H9 (cell line): Measurements from ENCODE around the gene MRAP2. TPM values are rescaled to one million over a fixed set of nuclear protein-coding genes. Genes with fewer than 3 reads are reported as not detected.
"Not testable (repeated sequence)": the region's sequence is repeated elsewhere in the genome, so short reads cannot be mapped to it uniquely, and the experiment has no call there.

ENCODE experiments used
- DNase-seq: peaks from one replicate; pipeline ENCODE4 v3.0.0-alpha.2; 2017
- H2AFZ ChIP-seq: one replicate; pipeline ENCODE4 v1.6.1; 2013; ENCODE audit warnings: mild to moderate bottlenecking, low read length, control low read depth, moderate library complexity
- H2AK5ac ChIP-seq: 2 replicates; pipeline ENCODE4 v1.6.1; 2013; ENCODE audit warnings: low read length, control low read depth, mixed read lengths; ENCODE audit not compliant: insufficient read length
- H2BK120ac ChIP-seq: one replicate; pipeline ENCODE4 v1.6.1; 2013; ENCODE audit warnings: low read depth, mild to moderate bottlenecking, low read length, control low read depth, inconsistent platforms; ENCODE audit not compliant: poor library complexity, severe bottlenecking
- H2BK12ac ChIP-seq: 2 replicates; pipeline ENCODE4 v1.6.1; 2013; ENCODE audit warnings: low read length, control low read depth, mixed read lengths, low read depth; ENCODE audit not compliant: insufficient read length
- H2BK15ac ChIP-seq: 2 replicates; pipeline ENCODE4 v1.6.1; 2013; ENCODE audit warnings: low read depth, low read length, control low read depth
- H2BK20ac ChIP-seq: one replicate; pipeline ENCODE4 v1.6.1; 2013; ENCODE audit warnings: low read depth, mild to moderate bottlenecking, low read length, control low read depth, inconsistent platforms; ENCODE audit not compliant: poor library complexity, severe bottlenecking
- H2BK5ac ChIP-seq: 2 replicates; pipeline ENCODE4 v1.6.1; 2013; ENCODE audit warnings: low read length, control low read depth, mixed read lengths; ENCODE audit not compliant: insufficient read length
- H3K14ac ChIP-seq: 2 replicates; pipeline ENCODE4 v1.6.1; 2013; ENCODE audit warnings: low read length, control low read depth; ENCODE audit not compliant: insufficient read depth
- H3K18ac ChIP-seq: 2 replicates; pipeline ENCODE4 v1.6.1; 2013; ENCODE audit warnings: low read depth, mild to moderate bottlenecking, mixed read lengths, low read length, control low read depth; ENCODE audit not compliant: insufficient read length
- H3K23ac ChIP-seq: 2 replicates; pipeline ENCODE4 v1.6.1; 2013; ENCODE audit warnings: low read length, control low read depth, mixed read lengths, low read depth; ENCODE audit not compliant: insufficient read length
- H3K23me2 ChIP-seq: 2 replicates; pipeline ENCODE4 v1.6.1; 2013; ENCODE audit warnings: low read depth, mild to moderate bottlenecking, mixed read lengths, low read length, control low read depth; ENCODE audit not compliant: insufficient read length, poor library complexity, severe bottlenecking
- H3K27ac ChIP-seq: 2 replicates; pipeline ENCODE4 v1.5.1; 2013; ENCODE audit warnings: low read length, control low read depth, mixed read lengths, low read depth; ENCODE audit not compliant: insufficient read length
- H3K27me3 ChIP-seq: 2 replicates; pipeline ENCODE4 v1.6.1; 2013; ENCODE audit warnings: low read length, control low read depth, inconsistent platforms; ENCODE audit not compliant: insufficient read depth
- H3K4ac ChIP-seq: 2 replicates; pipeline ENCODE4 v1.6.1; 2013; ENCODE audit warnings: low read depth, mild to moderate bottlenecking, control low read depth, inconsistent platforms, low read length, moderate library complexity
- H3K4me1 ChIP-seq: 2 replicates; pipeline ENCODE4 v1.6.1; 2013; ENCODE audit warnings: low read length, control low read depth, inconsistent platforms; ENCODE audit not compliant: insufficient read depth
- H3K4me2 ChIP-seq: 2 replicates; pipeline ENCODE4 v1.6.1; 2013; ENCODE audit warnings: low read length, control low read depth, mixed read lengths; ENCODE audit not compliant: insufficient read length, insufficient read depth
- H3K56ac ChIP-seq: 2 replicates; pipeline ENCODE4 v1.6.1; 2013; ENCODE audit warnings: low read depth, mild to moderate bottlenecking, mixed read lengths, low read length, control low read depth; ENCODE audit not compliant: insufficient read length
- H3K79me1 ChIP-seq: 2 replicates; pipeline ENCODE4 v1.6.1; 2013; ENCODE audit warnings: low read depth, mild to moderate bottlenecking, moderate library complexity, low read length, control low read depth, inconsistent platforms; ENCODE audit not compliant: insufficient read depth, poor library complexity, severe bottlenecking
- H3K79me2 ChIP-seq: 2 replicates; pipeline ENCODE4 v1.6.1; 2013; ENCODE audit warnings: low read length, control low read depth, inconsistent platforms; ENCODE audit not compliant: insufficient read depth
- H3K9ac ChIP-seq: 2 replicates; pipeline ENCODE4 v1.6.1; 2013; ENCODE audit warnings: low read length, control low read depth, mixed read lengths; ENCODE audit not compliant: insufficient read length; ENCODE audit errors: extremely low read depth
- H3K9me3 ChIP-seq: one replicate; pipeline ENCODE4 v1.6.1; 2013; ENCODE audit warnings: low read depth, low read length, inconsistent platforms; ENCODE audit not compliant: control insufficient read depth
- H3T11ph ChIP-seq: one replicate; pipeline ENCODE4 v1.6.1; 2013; ENCODE audit warnings: mild to moderate bottlenecking, low read length, control low read depth, inconsistent platforms
- H4K20me1 ChIP-seq: one replicate; pipeline ENCODE4 v1.6.1; 2013; ENCODE audit not compliant: control insufficient read depth, insufficient read length, insufficient read depth
- H4K5ac ChIP-seq: 2 replicates; pipeline ENCODE4 v1.6.1; 2013; ENCODE audit warnings: low read depth, mild to moderate bottlenecking, mixed read lengths, low read length, control low read depth; ENCODE audit not compliant: insufficient read length
- H4K8ac ChIP-seq: replicated peaks from 2 replicates; pipeline ENCODE4 v1.6.1; 2013; ENCODE audit warnings: low read length, control low read depth, mixed read lengths, low read depth; ENCODE audit not compliant: insufficient read length
- H4K91ac ChIP-seq: 2 replicates; pipeline ENCODE4 v1.6.1; 2013; ENCODE audit warnings: low read depth, mild to moderate bottlenecking, moderate library complexity, mixed read lengths, low read length, control low read depth; ENCODE audit not compliant: insufficient read length
- H3K27ac Mint-ChIP-seq, 3 experiments: 2 replicates in 2 of 3; 3 replicates in 1 of 3; pipeline ENCODE4 v1.8.0; 2020 to 2021; ENCODE audit warnings: mixed read lengths in 3 of 3, mild to moderate bottlenecking in 1 of 3, moderate library complexity in 1 of 3
- H3K27me3 Mint-ChIP-seq: 2 replicates; pipeline ENCODE4 v1.8.0; 2021; ENCODE audit warnings: low read depth, mild to moderate bottlenecking, moderate library complexity, mixed read lengths
- H3K36me3 Mint-ChIP-seq, 3 experiments: 2 replicates in 2 of 3; 3 replicates in 1 of 3; pipeline ENCODE4 v1.8.0; 2020 to 2021; ENCODE audit warnings: low read depth in 3 of 3, mixed read lengths in 3 of 3; ENCODE audit not compliant: insufficient read depth in 1 of 3
- H3K4me1 Mint-ChIP-seq, 2 experiments: 2 replicates each; pipeline ENCODE4 v1.8.0; 2020; ENCODE audit warnings: mixed read lengths in 2 of 2
- H3K4me3 Mint-ChIP-seq, 2 experiments: 2 replicates in 1 of 2; 3 replicates in 1 of 2; pipeline ENCODE4 v1.8.0; 2020 to 2021; ENCODE audit warnings: mild to moderate bottlenecking in 2 of 2, mixed read lengths in 2 of 2, moderate library complexity in 1 of 2
- H3K9me3 Mint-ChIP-seq, 2 experiments: 2 replicates in 1 of 2; 3 replicates in 1 of 2; pipeline ENCODE4 v1.8.0; 2020; ENCODE audit warnings: mild to moderate bottlenecking in 2 of 2, mixed read lengths in 2 of 2, moderate library complexity in 1 of 2
- WGBS: extraction: QIAGEN DNeasy Blood & Tissue Kit; methylation state at CpG from one replicate; pipeline ENCODE4 v1.1.7; 2013; ENCODE audit warnings: missing lambda C conversion rate, low lambda C conversion rate, mixed read lengths; ENCODE audit not compliant: insufficient read length; ENCODE audit errors: extremely low coverage; 5-methylcytosine and 5-hydroxymethylcytosine counted together
- total RNA-seq: library from RNA; stranded (reverse); gene quantifications from 2 replicates; pipeline ENCODE4 v1.2.1, GENCODE V29; 2021
- TF ChIP-seq, protein P1 (sequence below): fragments of 200-600 bp; sonication (generic); conservative IDR thresholded peaks from 3 replicates; pipeline ENCODE4 v1.8.0; 2021; ENCODE audit warnings: antibody characterized with exemption, mild to moderate bottlenecking

The MRAP2 gene
- total RNA-seq, 1 experiment from 2014 or later: 8.0 TPM

DNA sequence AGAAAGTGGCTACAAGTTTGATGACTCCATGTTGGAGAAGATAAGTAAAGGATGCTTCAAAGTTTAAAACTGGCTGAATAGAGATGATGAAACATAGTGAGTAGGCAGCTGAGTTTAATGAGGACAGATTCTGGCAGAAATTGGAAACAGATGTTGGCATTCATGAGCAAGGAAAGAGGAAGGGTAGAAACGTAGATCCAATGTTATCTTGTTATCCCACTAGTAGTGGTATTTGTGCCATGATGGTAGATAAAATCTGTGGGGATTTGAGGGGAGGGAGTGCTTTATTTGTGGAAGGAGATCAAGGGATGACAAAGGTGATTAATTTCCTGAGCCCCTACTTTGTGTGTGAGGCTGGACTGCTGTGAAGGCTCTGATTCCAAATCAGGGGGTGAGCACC is 69.5 kb downstream of the MRAP2 start:
- no peaks in the 10 kb centered on the region for H3K79me2 ChIP-seq
- H3K4ac ChIP-seq: no peak overlapping the region
- H2BK12ac ChIP-seq: no peak overlapping the region
- no peak overlapping the region for H4K91ac ChIP-seq
- Mint-ChIP-seq H3K27me3 (no peaks in the 10 kb centered on the region), H3K9me3 (peaks cover 9 to 10% of the 10 kb centered on the region in 2 experiments; a peak in 4 of 5 replicates), H3K36me3 (peaks cover 5 to 9% (median 6%) of the 10 kb centered on the region in 3 experiments; a peak in 5 of 7 replicates), H3K27ac (no peak overlapping the region), H3K4me1 (no peaks in the 10 kb centered on the region), H3K4me3 (no peak overlapping the region)
- H3K14ac ChIP-seq: no peak overlapping the region
- no peaks in the 10 kb centered on the region for H3K27me3 ChIP-seq
- no peak overlapping the region for H2BK120ac ChIP-seq
- H4K20me1 ChIP-seq: no peaks in the 10 kb centered on the region
- no peak overlapping the region for H2AFZ ChIP-seq
- no CpG with 5 or more reads among the region's 1 CpG for WGBS
- no peak overlapping the region for H3K9ac ChIP-seq
- H4K8ac ChIP-seq: no peak overlapping the region
- no peaks in the 10 kb centered on the region for H3K79me1 ChIP-seq
- no peak overlapping the region for H3K23ac ChIP-seq
- TF ChIP-seq, protein P1, sequence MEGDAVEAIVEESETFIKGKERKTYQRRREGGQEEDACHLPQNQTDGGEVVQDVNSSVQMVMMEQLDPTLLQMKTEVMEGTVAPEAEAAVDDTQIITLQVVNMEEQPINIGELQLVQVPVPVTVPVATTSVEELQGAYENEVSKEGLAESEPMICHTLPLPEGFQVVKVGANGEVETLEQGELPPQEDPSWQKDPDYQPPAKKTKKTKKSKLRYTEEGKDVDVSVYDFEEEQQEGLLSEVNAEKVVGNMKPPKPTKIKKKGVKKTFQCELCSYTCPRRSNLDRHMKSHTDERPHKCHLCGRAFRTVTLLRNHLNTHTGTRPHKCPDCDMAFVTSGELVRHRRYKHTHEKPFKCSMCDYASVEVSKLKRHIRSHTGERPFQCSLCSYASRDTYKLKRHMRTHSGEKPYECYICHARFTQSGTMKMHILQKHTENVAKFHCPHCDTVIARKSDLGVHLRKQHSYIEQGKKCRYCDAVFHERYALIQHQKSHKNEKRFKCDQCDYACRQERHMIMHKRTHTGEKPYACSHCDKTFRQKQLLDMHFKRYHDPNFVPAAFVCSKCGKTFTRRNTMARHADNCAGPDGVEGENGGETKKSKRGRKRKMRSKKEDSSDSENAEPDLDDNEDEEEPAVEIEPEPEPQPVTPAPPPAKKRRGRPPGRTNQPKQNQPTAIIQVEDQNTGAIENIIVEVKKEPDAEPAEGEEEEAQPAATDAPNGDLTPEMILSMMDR: no peak
- H3K56ac ChIP-seq: no peak overlapping the region
- H4K5ac ChIP-seq: no peak overlapping the region
- DNase-seq: no peak
- H3T11ph ChIP-seq: no peak overlapping the region
- no peak overlapping the region for H2AK5ac ChIP-seq
- no peak overlapping the region for H3K27ac ChIP-seq
- no peaks in the 10 kb centered on the region for H3K23me2 ChIP-seq
- H3K9me3 ChIP-seq: no peaks in the 10 kb centered on the region
- no peak overlapping the region for H3K4me2 ChIP-seq
- no peak overlapping the region for H3K18ac ChIP-seq
- no peaks in the 10 kb centered on the region for H3K4me1 ChIP-seq
- H2BK15ac ChIP-seq: no peak overlapping the region
- H2BK20ac ChIP-seq: no peak overlapping the region
- H2BK5ac ChIP-seq: no peak overlapping the region

DNA sequence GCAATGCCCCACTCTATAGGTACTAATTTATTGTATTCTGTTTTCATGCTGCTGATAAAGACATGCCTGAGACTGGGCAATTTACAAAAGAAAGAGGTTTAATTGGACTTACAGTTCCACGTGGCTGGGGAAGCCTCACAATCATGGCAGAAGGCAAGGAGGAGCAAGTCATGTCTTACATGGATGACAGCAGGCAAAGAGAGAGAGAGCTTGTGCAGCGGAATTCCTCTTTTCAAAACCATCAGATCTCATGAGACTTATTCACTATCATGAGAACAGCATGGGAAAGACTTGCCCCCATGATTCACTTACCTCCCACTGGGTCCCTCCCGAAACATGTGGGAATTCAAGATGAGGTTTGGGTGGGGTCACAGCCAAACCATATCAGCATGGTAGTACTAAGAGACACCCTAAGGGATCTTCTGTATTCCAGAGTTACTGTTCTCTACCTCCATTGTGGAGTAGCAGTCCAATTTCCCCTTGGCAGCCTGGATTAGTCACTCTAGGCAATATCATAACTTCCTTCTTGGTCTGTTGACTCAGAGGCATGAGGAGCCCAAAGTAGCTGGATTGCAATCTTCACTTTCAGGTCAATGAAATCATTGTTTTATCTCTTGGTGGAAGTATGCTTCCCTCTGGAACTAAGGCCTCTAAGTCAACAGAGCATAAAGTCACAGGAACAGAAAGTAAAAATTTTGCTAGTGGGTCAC is 71.8 kb downstream of the MRAP2 start:
- not testable (repeated sequence) for H3K79me2 ChIP-seq, H3K27ac Mint-ChIP-seq, H2BK20ac ChIP-seq, H3K4ac ChIP-seq, H3K9me3 Mint-ChIP-seq, DNase-seq, H3T11ph ChIP-seq, H3K27me3 ChIP-seq, H3K4me1 Mint-ChIP-seq, H4K5ac ChIP-seq, H4K8ac ChIP-seq, H3K27ac ChIP-seq, H2BK12ac ChIP-seq, H3K23me2 ChIP-seq, H4K91ac ChIP-seq, H2AK5ac ChIP-seq, H3K36me3 Mint-ChIP-seq, H2AFZ ChIP-seq, H3K14ac ChIP-seq, H3K79me1 ChIP-seq, H3K4me1 ChIP-seq, H3K9me3 ChIP-seq, H2BK15ac ChIP-seq, H3K56ac ChIP-seq, H3K18ac ChIP-seq, H3K4me3 Mint-ChIP-seq, H3K4me2 ChIP-seq, H3K9ac ChIP-seq, H3K23ac ChIP-seq, H3K27me3 Mint-ChIP-seq, H2BK120ac ChIP-seq, H4K20me1 ChIP-seq, H2BK5ac ChIP-seq
- no CpG with 5 or more reads among the region's 3 CpGs for WGBS
